ENCODE data around the gene HS2ST1.

Gene HS2ST1

GRCh38 chr1:86905875-86906274 is 8.6 kb upstream of the HS2ST1 start:
- no CpG with 5 or more reads among the region's 1 CpG for WGBS
- H3K27ac ChIP-seq (ENCODE audit: low read depth, low read length), result no peak overlapping the region
- peaks cover 54% of the 10 kb centered on the region for H3K36me3 ChIP-seq (ENCODE audit: insufficient read depth, low read length)
- no peaks in the 10 kb centered on the region for H3K27me3 ChIP-seq (ENCODE audit: insufficient read depth, low read length)
- H3K9ac ChIP-seq (ENCODE audit: low read depth, low read length), result no peak overlapping the region
- H3K9me3 ChIP-seq (ENCODE audit: insufficient read depth, low read depth, low read length), result 0 out of 2 replicates have a peak, but pooled peaks cover 9% of the 10 kb centered on the region
- H3K4me1 ChIP-seq (ENCODE audit: insufficient read depth, low read length), result no peaks in the 10 kb centered on the region
- no peak overlapping the region for H3K4me3 ChIP-seq (ENCODE audit: low read length)

- no peak overlapping the region for H3K27ac ChIP-seq (ENCODE audit: low read depth, low read length)
- H3K4me1 ChIP-seq (ENCODE audit: insufficient read depth, low read length), result no peaks in the 10 kb centered on the region
- H3K27me3 ChIP-seq (ENCODE audit: insufficient read depth, low read length), result no peaks in the 10 kb centered on the region
- no peak overlapping the region for H3K9ac ChIP-seq (ENCODE audit: low read depth, low read length)
- WGBS, result 95% methylated on average over 2 of the region's 2 CpGs
- H3K36me3 ChIP-seq (ENCODE audit: insufficient read depth, low read length), result peaks cover 49% of the 10 kb centered on the region
- no peak overlapping the region for H3K4me3 ChIP-seq (ENCODE audit: low read length)
- 0 out of 2 replicates have a peak, but pooled peaks cover 3% of the 10 kb centered on the region for H3K9me3 ChIP-seq (ENCODE audit: insufficient read depth, low read depth, low read length)
Observed at GRCh38 chr1:86906419-86906818, 8.0 kb upstream of the HS2ST1 start.

GRCh38 chr1:86912281-86912900 is 2.0 kb upstream of the HS2ST1 start:
- peak overlapping the region; percentile 91 for H3K4me3 ChIP-seq (ENCODE audit: low read length)
- 75% methylated on average over 6 of the region's 6 CpGs for WGBS

GRCh38 chr1:86913399-86913895 is 988 bp upstream of the HS2ST1 start:
- H3K27me3 ChIP-seq (ENCODE audit: insufficient read depth, low read length), result no peaks in the 10 kb centered on the region
- H3K36me3 ChIP-seq (ENCODE audit: insufficient read depth, low read length), result peaks cover 16% of the 10 kb centered on the region; the same call in 1 of the 2 replicates
- peak overlapping the region; percentile 91 for H3K4me3 ChIP-seq (ENCODE audit: low read length)
- H3K27ac ChIP-seq (ENCODE audit: low read depth, low read length), result peak overlapping the region; percentile 88
- H3K4me1 ChIP-seq (ENCODE audit: insufficient read depth, low read length), result peaks cover 18% of the 10 kb centered on the region
- WGBS, result under 1% methylated on average over 16 of the region's 17 CpGs
- H3K9ac ChIP-seq (ENCODE audit: low read depth, low read length), result peak overlapping the region; percentile 96
- H3K9me3 ChIP-seq (ENCODE audit: insufficient read depth, low read depth, low read length), result no peaks in the 10 kb centered on the region

More at GRCh38 chr1:86912281-86912900, 2.0 kb upstream of the HS2ST1 start:
- Histone ChIP-seq H3K36me3 (ENCODE audit: insufficient read depth, low read length) (peaks cover 21% of the 10 kb centered on the region), H3K4me1 (ENCODE audit: insufficient read depth, low read length) (peaks cover 18% of the 10 kb centered on the region), H3K9me3 (ENCODE audit: insufficient read depth, low read depth, low read length) (no peaks in the 10 kb centered on the region), H3K27me3 (ENCODE audit: insufficient read depth, low read length) (no peaks in the 10 kb centered on the region), H3K9ac (ENCODE audit: low read depth, low read length) (peak overlapping the region; percentile 96; the same call in 1 of the 2 replicates), H3K27ac (ENCODE audit: low read depth, low read length) (no peak overlapping the region)

- peak within 1 kb of the TSS; percentile 96 for H3K9ac ChIP-seq (ENCODE audit: low read depth, low read length)
- no peaks in the 10 kb centered on the region for H3K9me3 ChIP-seq (ENCODE audit: insufficient read depth, low read depth, low read length)
- peak within 1 kb of the TSS; percentile 91 for H3K4me3 ChIP-seq (ENCODE audit: low read length)
- H3K4me1 ChIP-seq (ENCODE audit: insufficient read depth, low read length), result peaks cover 18% of the 10 kb centered on the region
- under 1% methylated on average over 37 of the region's 44 CpGs for WGBS
- peaks cover 12% of the 10 kb centered on the region; the same call in 1 of the 2 replicates for H3K36me3 ChIP-seq (ENCODE audit: insufficient read depth, low read length)
- H3K27me3 ChIP-seq (ENCODE audit: insufficient read depth, low read length), result no peaks in the 10 kb centered on the region
- H3K27ac ChIP-seq (ENCODE audit: low read depth, low read length), result peak within 1 kb of the TSS; percentile 88
Observed at GRCh38 chr1:86913896-86914600, 387 bp upstream of the HS2ST1 start, which contains the start of gene SELENOF. Gene SELENOF, minus strand, starts transcription at chr1:86914126. Its CDS starts 15 bp downstream, at chr1:86914111.

- Histone ChIP-seq H3K4me3 (ENCODE audit: low read length) (peak overlapping the region; percentile 86), H3K9ac (ENCODE audit: low read depth, low read length) (peak overlapping the region; percentile 82), H3K9me3 (ENCODE audit: insufficient read depth, low read depth, low read length) (no peaks in the 10 kb centered on the region), H3K27me3 (ENCODE audit: insufficient read depth, low read length) (no peaks in the 10 kb centered on the region), H3K27ac (ENCODE audit: low read depth, low read length) (peak overlapping the region; percentile 85), H3K36me3 (ENCODE audit: insufficient read depth, low read length) (peaks cover 5% of the 10 kb centered on the region; the same call in 1 of the 2 replicates), H3K4me1 (ENCODE audit: insufficient read depth, low read length) (peaks cover 18% of the 10 kb centered on the region)
- under 1% methylated on average over 43 of the region's 43 CpGs for WGBS
Observed at GRCh38 chr1:86914998-86915736, 732 bp downstream of the HS2ST1 start.

GRCh38 chr1:86915737-86916235 is 1.4 kb downstream of the HS2ST1 start:
- no peak overlapping the region for H3K27ac ChIP-seq (ENCODE audit: low read depth, low read length)

GRCh38 chr1:86916752-86917151 is 2.3 kb downstream of the HS2ST1 start:
- Histone ChIP-seq H3K9me3 (ENCODE audit: insufficient read depth, low read depth, low read length) (peaks cover 4% of the 10 kb centered on the region; the same call in 1 of the 2 replicates), H3K4me1 (ENCODE audit: insufficient read depth, low read length) (peaks cover 18% of the 10 kb centered on the region), H3K36me3 (ENCODE audit: insufficient read depth, low read length) (peaks cover 4% of the 10 kb centered on the region; the same call in 1 of the 2 replicates), H3K4me3 (ENCODE audit: low read length) (peak overlapping the region; percentile 86), H3K27ac (ENCODE audit: low read depth, low read length) (no peak overlapping the region), H3K9ac (ENCODE audit: low read depth, low read length) (no peak overlapping the region), H3K27me3 (ENCODE audit: insufficient read depth, low read length) (no peaks in the 10 kb centered on the region)
- no CpG with 5 or more reads among the region's 1 CpG for WGBS

More at GRCh38 chr1:86915737-86916235, 1.4 kb downstream of the HS2ST1 start:
- Histone ChIP-seq H3K9me3 (ENCODE audit: insufficient read depth, low read depth, low read length) (no peaks in the 10 kb centered on the region), H3K4me3 (ENCODE audit: low read length) (peak overlapping the region; percentile 86), H3K9ac (ENCODE audit: low read depth, low read length) (peak overlapping the region; percentile 82), H3K27me3 (ENCODE audit: insufficient read depth, low read length) (no peaks in the 10 kb centered on the region), H3K4me1 (ENCODE audit: insufficient read depth, low read length) (peaks cover 18% of the 10 kb centered on the region), H3K36me3 (ENCODE audit: insufficient read depth, low read length) (peaks cover 1% of the 10 kb centered on the region; the same call in 1 of the 2 replicates)
- WGBS, result 3% methylated on average over 14 of the region's 14 CpGs

- Histone ChIP-seq H3K36me3 (ENCODE audit: insufficient read depth, low read length) (peaks cover 4% of the 10 kb centered on the region; the same call in 1 of the 2 replicates), H3K4me1 (ENCODE audit: insufficient read depth, low read length) (no peaks in the 10 kb centered on the region), H3K27ac (ENCODE audit: low read depth, low read length) (no peak overlapping the region), H3K9me3 (ENCODE audit: insufficient read depth, low read depth, low read length) (peaks cover 33% of the 10 kb centered on the region), H3K4me3 (ENCODE audit: low read length) (no peak overlapping the region), H3K27me3 (ENCODE audit: insufficient read depth, low read length) (no peaks in the 10 kb centered on the region), H3K9ac (ENCODE audit: low read depth, low read length) (no peak overlapping the region)
- WGBS, result no CpG with 5 or more reads among the region's 1 CpG
Observed at GRCh38 chr1:86922445-86922844, 8.0 kb downstream of the HS2ST1 start.

GRCh38 chr1:86924324-86924960 is 10.0 kb downstream of the HS2ST1 start:
- H3K4me3 ChIP-seq (ENCODE audit: low read length), result no peak overlapping the region
- no peak overlapping the region for H3K9ac ChIP-seq (ENCODE audit: low read depth, low read length)
- H3K27me3 ChIP-seq (ENCODE audit: insufficient read depth, low read length), result no peaks in the 10 kb centered on the region
- H3K36me3 ChIP-seq (ENCODE audit: insufficient read depth, low read length), result peaks cover 4% of the 10 kb centered on the region; the same call in 1 of the 2 replicates
- no peak overlapping the region for H3K27ac ChIP-seq (ENCODE audit: low read depth, low read length)
- H3K9me3 ChIP-seq (ENCODE audit: insufficient read depth, low read depth, low read length), result peaks cover 33% of the 10 kb centered on the region
- 96% methylated on average over 8 of the region's 8 CpGs for WGBS
- H3K4me1 ChIP-seq (ENCODE audit: insufficient read depth, low read length), result no peaks in the 10 kb centered on the region

Measured in HUES64 (cell line).